Muscle layer of duodenum (tissue), 2 donors: ENCODE data around the gene LMTK2.

Source experiments
- H3K27ac ChIP-seq: one replicate; pipeline ENCODE4 v1.7.0; 2013; ENCODE audit warnings: mild to moderate bottlenecking, low read length
- H3K27me3 ChIP-seq: one replicate; pipeline ENCODE4 v1.7.0; 2013; ENCODE audit warnings: low read depth, mild to moderate bottlenecking, control low read depth, low read length
- H3K36me3 ChIP-seq, 2 donors: one replicate each; pipeline ENCODE4 v1.7.0; 2013; ENCODE audit warnings: low read length in 2 of 2, control low read depth in 1 of 2, mild to moderate bottlenecking in 1 of 2; ENCODE audit not compliant: insufficient read depth in 2 of 2, control insufficient read depth in 1 of 2
- H3K4me1 ChIP-seq, 2 donors: one replicate each; pipeline ENCODE4 v1.7.0; 2013; ENCODE audit warnings: low read length in 2 of 2, mild to moderate bottlenecking in 2 of 2, control low read depth in 1 of 2, moderate library complexity in 1 of 2; ENCODE audit not compliant: insufficient read depth in 2 of 2, control insufficient read depth in 1 of 2
- H3K4me3 ChIP-seq, 2 donors: one replicate each; pipeline ENCODE4 v1.7.0; 2013; ENCODE audit warnings: low read length in 2 of 2, low read depth in 1 of 2, mild to moderate bottlenecking in 1 of 2
- H3K9me3 ChIP-seq, 2 donors: one replicate each; pipeline ENCODE4 v1.7.0; 2013; ENCODE audit warnings: low read length in 2 of 2, control low read depth in 1 of 2, mild to moderate bottlenecking in 1 of 2; ENCODE audit not compliant: control insufficient read depth in 1 of 2
- donor health status: healthy.

LMTK2 gene

DNA sequence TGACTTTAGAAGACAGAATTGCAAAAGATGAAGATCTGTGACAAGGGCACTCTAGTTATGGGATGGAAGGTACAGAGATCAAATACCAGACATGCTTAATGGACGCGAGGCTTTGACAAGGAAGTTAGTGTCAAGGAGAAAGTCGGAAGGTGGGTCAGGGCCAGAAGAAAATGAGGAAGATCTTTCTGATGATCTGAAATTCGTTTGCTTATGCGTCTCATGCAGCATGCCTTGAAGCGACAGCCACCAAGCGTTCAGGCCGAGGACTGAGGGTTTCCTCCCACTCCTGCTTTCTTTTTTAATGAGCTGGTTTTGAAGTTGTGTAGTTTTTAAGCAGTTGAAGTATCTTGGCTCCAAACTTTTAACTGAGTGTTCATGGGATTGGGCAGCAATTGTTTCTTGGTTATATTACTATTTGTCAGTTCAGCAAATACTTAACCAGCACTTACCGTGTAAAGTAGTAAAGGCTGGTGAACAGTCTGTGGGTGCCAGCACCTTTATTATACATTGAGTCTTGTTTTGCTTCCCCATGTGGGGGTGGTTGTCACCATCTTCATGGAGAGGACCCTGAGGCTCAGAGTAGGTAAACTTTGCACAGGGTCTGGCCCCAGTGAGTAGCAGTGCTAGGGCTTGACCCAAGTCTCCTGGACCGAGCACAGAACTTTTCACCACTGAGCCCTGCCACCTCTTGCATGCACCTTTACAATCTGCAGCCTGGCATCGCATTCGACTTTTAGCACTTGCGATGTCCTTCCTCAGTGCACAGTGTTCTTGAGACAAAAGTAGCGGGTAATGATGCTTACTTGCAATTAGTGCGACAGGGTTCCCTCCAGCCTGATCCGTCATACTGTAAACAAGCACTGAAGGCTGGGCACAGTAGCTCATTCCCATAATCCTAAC is 90.3 kb downstream of the LMTK2 start:
- Histone ChIP-seq H3K27ac (no peak overlapping the region), H3K36me3 (peaks cover 19 to 53% of the 10 kb centered on the region in 2 donors), H3K9me3 (peaks cover 0 to 6% of the 10 kb centered on the region in 2 donors), H3K27me3 (no peaks in the 10 kb centered on the region), H3K4me3 (no peak overlapping the region), H3K4me1 (no peaks in the 10 kb centered on the region)

GRCh38 chr7:98199131-98199530 is 92.5 kb downstream of the LMTK2 start:
- no peak overlapping the region for H3K27ac ChIP-seq
- H3K4me3 ChIP-seq = no peak overlapping the region
- peaks cover 5 to 45% of the 10 kb centered on the region in 2 donors for H3K36me3 ChIP-seq
- peaks cover 0 to 6% of the 10 kb centered on the region in 2 donors for H3K9me3 ChIP-seq
- no peaks in the 10 kb centered on the region for H3K27me3 ChIP-seq
- H3K4me1 ChIP-seq = no peaks in the 10 kb centered on the region

GRCh38 chr7:98200364-98200763 is 93.7 kb downstream of the LMTK2 start:
- Histone ChIP-seq H3K36me3 (peaks cover 0 to 44% of the 10 kb centered on the region in 2 donors), H3K4me1 (no peaks in the 10 kb centered on the region), H3K9me3 (peaks cover 0 to 6% of the 10 kb centered on the region in 2 donors), H3K4me3 (no peak overlapping the region), H3K27ac (no peak overlapping the region), H3K27me3 (no peaks in the 10 kb centered on the region)

DNA sequence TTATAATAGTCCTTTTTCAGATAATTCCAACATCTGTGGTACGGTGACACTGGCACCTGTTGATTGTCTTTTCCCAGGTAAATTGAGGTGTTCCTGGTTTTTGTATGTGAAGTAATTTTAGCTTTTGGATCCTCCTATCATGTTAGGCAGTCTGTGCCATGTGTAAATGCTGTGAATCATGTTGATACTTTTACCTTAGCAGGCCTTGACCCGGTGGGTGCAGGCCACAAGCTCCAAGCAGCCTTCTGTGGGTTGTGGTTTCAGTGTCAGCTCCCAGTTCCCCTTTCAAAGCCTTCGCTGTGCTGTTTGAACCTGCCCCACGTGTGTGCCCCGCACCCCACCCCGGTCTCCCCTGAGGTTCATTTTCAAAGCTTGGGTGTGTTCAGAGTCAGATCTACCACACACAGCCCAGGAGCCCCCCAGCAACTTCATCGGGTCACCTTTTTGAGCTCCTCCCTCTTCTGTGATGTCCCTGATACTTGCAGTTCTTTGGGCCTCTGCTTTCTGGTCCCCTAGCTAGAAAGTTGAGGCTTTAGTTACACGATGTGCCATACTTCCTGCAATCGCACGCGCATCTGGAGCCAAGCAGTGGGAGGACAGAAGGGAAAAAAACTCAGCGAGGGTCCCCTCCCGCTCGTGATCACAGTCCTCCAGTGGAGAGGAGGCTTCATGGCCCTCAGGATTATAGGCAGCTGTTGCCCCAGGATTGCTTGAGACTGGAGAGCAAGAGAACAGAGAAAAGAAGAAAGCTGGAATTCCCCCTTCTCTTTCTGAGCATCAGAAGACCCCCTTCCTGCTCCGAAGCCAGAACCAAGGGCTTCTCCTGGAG is 95.9 kb downstream of the LMTK2 start:
- Histone ChIP-seq H3K4me3 (no peak overlapping the region), H3K27me3 (no peaks in the 10 kb centered on the region), H3K4me1 (no peaks in the 10 kb centered on the region), H3K9me3 (peaks cover 0 to 6% of the 10 kb centered on the region in 2 donors), H3K27ac (no peak overlapping the region), H3K36me3 (peaks cover 13 to 46% of the 10 kb centered on the region in 2 donors)

- H3K9me3 ChIP-seq = peaks cover 0 to 2% of the 10 kb centered on the region in 2 donors
- no peak overlapping the region for H3K27ac ChIP-seq
- H3K27me3 ChIP-seq = no peaks in the 10 kb centered on the region
- peaks cover 13 to 46% of the 10 kb centered on the region in 2 donors for H3K36me3 ChIP-seq
- H3K4me3 ChIP-seq = no peak overlapping the region
- H3K4me1 ChIP-seq = no peaks in the 10 kb centered on the region
These were observed 96.8 kb downstream of the LMTK2 start for GRCh38 chr7:98203261-98203963.

GRCh38 chr7:98203964-98204605 is 97.4 kb downstream of the LMTK2 start:
- peaks cover 13 to 46% of the 10 kb centered on the region in 2 donors for H3K36me3 ChIP-seq
- H3K27ac ChIP-seq = no peak overlapping the region
- no peak overlapping the region for H3K4me3 ChIP-seq
- H3K27me3 ChIP-seq = no peaks in the 10 kb centered on the region
- no peaks in the 10 kb centered on the region for H3K4me1 ChIP-seq
- H3K9me3 ChIP-seq = no peaks in the 10 kb centered on the region

DNA sequence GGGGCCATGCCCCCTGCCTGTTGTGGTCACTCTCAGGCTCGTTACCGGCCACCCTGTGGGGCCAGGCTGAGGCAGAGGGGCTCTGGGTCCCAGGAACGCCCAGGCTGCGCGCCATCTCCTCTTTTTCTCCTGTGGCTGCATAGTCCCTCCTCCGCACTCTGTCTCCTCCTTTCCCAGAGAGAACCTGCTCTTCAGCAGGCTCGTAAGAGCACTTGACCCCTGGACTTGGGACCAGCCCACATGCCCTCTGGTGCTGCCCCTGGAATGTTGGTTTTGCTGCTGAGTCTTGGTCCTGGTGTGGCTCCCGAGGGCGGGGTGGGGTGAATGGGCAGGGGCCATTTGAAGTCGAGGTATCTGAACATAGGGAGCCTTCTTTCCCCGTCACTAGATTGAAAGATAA is 98.0 kb downstream of the LMTK2 start:
- H3K27ac ChIP-seq = no peak overlapping the region
- no peaks in the 10 kb centered on the region for H3K9me3 ChIP-seq
- no peaks in the 10 kb centered on the region for H3K27me3 ChIP-seq
- no peak overlapping the region for H3K4me3 ChIP-seq
- H3K36me3 ChIP-seq = peaks cover 13 to 46% of the 10 kb centered on the region in 2 donors
- no peaks in the 10 kb centered on the region for H3K4me1 ChIP-seq

GRCh38 chr7:98205162-98205845 is 98.6 kb downstream of the LMTK2 start:
- no peaks in the 10 kb centered on the region for H3K4me1 ChIP-seq
- H3K9me3 ChIP-seq = no peaks in the 10 kb centered on the region
- peaks cover 13 to 46% of the 10 kb centered on the region in 2 donors for H3K36me3 ChIP-seq
- no peak overlapping the region for H3K27ac ChIP-seq
- no peak overlapping the region for H3K4me3 ChIP-seq
- no peaks in the 10 kb centered on the region for H3K27me3 ChIP-seq

- Histone ChIP-seq H3K27ac (no peak overlapping the region), H3K9me3 (no peaks in the 10 kb centered on the region), H3K4me1 (no peaks in the 10 kb centered on the region), H3K36me3 (peaks cover 13 to 46% of the 10 kb centered on the region in 2 donors), H3K27me3 (no peaks in the 10 kb centered on the region), H3K4me3 (no peak overlapping the region)
These were observed 100.0 kb downstream of the LMTK2 start for GRCh38 chr7:98206451-98207330.
